ENCODE measurements around the gene APC. TPM values are rescaled to one million over a fixed set of nuclear protein-coding genes. Genes with fewer than 3 reads are reported as not detected.

APC gene
- total RNA-seq, 2 experiments from 2014 or later, result 23.9 to 24.8 TPM

DNA sequence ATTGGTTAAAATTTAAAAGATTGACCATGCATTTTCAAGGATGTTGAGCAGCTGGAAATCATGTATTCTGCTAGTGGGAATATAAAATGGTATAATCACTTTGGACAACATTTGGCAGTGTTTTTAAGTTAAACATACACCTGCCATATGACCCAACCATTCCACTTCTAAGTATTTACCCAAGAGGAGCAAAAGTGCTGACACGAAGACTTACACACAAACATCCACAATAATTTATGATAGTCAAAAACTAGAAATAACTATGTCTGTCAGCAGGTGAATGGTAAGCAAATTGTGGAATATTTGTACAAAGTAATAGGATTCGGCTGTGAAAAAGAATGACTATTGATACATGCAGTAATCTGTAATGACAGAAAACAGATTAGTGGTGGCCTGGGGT is 92.7 kb downstream of the APC start:
- CTCF ChIA-PET, result no interaction called here
- POLR2A ChIA-PET, result no interaction called here

DNA sequence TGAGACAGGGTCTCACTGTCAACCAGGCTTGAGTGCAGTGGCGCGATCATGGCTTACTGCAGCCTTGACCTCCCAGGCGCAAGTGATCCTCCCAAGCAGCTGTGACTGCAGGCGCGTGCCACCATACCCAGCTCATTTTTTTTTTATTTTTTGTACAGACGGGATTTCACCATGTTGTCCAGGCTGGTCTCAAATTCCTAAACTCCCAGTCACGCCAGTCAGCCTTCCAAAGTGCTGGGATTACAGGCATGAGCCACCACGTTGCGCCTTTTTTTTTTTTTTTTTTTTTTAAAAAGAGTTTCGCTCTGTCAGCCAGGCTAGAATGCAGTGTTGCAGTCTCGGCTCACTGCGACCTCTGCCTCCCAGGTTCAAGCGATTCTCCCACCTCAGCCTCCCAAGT is 96.3 kb downstream of the APC start:
- ChIA-PET CTCF (interaction anchor here (1.1 kb wide), 1 partner anchor 14 kb away, joined by 3 read pairs; no protein-coding TSS in a partner anchor), POLR2A (no interaction called here)

DNA sequence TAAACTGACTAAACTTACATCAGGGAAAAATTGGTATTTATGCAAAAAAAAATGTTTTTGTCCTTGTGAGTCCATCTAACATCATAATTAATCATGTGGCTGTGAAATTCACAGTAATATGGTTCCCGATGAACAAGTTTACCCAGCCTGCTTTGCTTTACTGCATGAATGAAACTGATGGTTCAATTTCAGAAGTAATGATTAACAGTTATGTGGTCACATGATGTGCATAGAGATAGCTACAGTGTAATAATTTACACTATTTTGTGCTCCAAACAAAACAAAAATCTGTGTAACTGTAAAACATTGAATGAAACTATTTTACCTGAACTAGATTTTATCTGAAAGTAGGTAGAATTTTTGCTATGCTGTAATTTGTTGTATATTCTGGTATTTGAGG is 106.8 kb downstream of the APC start:
- ChIA-PET CTCF (no interaction called here), POLR2A (no interaction called here)

DNA sequence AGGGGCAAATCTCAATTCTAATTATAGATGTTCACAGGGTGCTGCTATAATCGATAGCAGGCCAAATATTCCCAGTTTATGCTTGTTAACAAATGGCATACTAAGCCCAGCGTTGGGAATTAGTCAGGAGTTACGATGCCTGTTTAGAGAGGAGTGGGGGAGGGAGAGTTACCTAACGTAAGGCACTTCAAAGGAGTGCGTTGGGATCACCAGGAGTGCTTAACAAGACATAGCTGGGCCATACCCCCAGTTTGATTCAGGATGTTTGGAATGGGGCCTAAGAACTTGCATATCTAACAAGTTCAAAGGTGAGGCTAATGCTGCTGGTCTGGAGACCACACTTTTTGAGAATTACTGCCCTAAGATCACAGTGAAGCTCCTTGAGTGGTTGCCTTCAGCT is 108.9 kb downstream of the APC start:
- ChIA-PET POLR2A (no interaction called here), CTCF (no interaction called here)

DNA sequence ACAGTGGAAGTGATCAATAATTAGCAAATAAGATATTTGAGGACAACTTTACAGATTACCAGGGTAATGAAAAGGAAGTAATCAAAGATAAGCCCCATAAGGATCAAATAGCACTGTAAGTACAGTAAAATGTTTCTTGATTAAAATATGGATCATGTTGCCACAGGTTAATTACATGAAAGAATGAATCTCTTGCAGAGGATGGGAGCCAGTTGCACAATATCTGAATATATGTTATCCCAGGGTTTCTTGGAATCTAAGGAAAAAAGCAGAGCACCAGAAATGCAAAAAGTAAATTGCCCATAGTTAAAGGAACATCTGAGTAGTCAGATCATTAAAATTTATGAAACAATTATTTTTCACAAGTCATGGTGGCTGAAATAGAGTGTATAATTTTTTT is 109.6 kb downstream of the APC start:
- ChIA-PET CTCF (no interaction called here), POLR2A (no interaction called here)

DNA sequence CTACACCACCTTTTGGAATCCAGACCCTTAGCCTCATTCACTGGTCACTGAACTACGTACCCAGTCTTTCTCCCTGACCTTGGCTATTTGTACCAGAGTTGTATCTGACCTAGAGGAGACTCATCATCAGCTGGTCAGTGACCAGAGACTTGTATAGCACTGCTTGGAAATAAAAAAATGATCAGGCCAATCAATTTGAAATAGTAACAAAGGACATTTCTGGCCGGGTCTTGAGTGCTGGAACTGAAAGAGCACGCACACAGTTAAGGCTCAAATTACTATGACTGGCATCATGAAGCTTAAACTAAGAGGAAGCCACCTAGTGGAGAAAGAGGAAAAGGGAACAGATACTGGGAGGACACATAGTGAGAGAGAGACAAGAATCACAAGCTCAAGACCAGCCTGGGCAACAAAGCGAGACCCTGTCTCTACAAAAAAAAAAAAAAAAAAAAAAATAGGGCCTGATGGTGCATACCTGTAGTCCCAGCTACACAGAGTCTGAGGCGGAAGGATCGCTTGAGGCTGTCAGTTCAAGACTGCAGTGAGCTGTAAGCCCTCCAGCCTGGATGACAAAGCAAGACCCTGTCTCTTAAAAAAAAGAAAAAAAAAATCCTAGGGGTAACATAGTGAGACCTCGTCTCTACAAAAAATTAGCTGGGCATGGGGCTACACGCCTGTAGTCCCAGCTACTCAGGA is 110.6 kb downstream of the APC start:
- ChIA-PET CTCF (interaction anchor here (0.6 to 1.4 kb wide), 10 partner anchors 13 to 759 kb away, joined by 3 to 7 read pairs (median 3); partner anchors contain the start of gene SRP19), POLR2A (interaction anchor here (0.7 to 1.2 kb wide), 2 partner anchors 13 to 101 kb away, joined by 7 to 11 read pairs; partner anchors contain the start of gene SRP19)

DNA sequence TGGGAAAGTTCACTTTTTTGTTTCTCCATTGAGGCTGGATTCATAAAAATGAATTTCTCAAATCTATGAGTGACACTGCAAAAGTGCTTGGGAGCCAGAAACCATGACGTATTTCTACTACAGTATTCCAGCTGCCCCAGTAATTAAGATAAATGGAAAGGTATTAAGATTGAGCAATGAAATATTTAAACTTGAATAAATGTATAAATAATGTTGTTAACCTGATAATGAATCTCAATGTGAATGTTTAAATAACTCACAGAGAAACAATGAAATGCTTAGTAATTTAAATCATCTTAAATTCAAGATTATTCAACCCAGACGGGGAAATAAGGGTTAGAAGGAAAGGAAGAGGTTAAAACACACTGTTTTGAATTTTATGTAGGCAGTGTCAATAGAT is 112.2 kb downstream of the APC start:
- CTCF ChIA-PET, result no interaction called here
- POLR2A ChIA-PET, result no interaction called here

DNA sequence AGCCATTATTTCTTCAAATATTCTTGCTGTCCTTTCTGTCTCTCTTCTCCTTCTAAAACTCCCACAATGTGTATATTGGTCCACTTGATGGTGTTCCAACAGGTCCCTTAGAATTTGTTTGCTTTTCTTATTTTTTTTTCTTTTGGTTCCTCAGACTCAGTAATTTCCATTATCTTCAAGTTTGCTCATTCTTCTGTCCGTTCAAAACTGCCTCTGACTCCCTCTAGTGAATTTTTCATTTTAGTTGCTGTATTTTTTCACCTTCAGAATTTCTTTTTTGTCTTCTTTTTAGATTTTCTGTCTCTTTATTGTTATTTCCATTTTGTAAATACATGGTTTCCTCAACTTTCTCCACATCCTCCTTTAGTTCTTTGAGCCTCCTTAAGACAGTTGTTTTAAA is 117.0 kb downstream of the APC start:
- CTCF ChIA-PET, result no interaction called here
- POLR2A ChIA-PET, result no interaction called here

DNA sequence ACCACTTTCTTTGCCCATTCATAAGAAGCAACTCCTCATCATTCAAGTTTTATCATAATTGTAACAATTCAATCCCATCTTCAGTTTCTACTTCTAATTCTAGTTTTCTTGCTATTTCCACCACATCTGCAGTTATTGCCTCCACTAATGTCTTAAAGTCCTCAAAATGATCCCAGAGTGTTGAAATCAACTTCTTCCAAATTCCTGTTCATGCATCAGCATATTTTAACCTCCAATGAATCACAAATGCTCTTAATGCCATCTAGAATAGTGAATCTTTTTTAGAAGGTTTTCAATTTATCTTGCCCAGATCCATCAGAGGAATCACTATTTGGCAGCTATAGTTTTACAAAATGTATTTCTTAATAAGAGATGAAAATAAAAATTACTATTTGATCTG is 120.2 kb downstream of the APC start:
- POLR2A ChIA-PET, result no interaction called here
- CTCF ChIA-PET, result interaction anchor here (1.0 kb wide), 1 partner anchor 10 kb away, joined by 3 read pairs; no protein-coding TSS in a partner anchor

DNA sequence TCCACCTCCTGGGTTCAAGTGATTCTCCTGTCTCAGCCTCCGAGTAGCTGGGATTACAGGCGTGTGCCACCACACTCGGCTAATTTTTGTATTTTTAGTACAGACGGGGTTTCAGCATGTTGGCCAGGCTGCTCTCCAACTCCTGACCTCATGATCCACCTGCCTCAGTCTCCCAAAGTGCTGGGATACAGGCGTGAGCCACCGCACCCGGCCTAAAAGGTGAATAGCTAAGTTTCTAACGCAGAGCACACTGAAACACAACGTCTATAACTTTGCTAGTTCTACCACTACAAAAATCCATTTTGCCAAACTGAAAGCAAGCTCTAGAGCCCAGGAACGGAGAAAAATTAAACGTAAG is 122.9 kb downstream of the APC start:
- CTCF ChIA-PET, result interaction anchor here (1.3 to 1.5 kb wide), 2 partner anchors 12 to 64 kb away, joined by 4 to 7 read pairs; no protein-coding TSS in a partner anchor
- POLR2A ChIA-PET, result interaction anchor here (0.6 to 1.7 kb wide), 3 partner anchors 12 to 133 kb away, joined by 3 to 7 read pairs (median 4); partner anchors contain the start of gene DCP2

DNA sequence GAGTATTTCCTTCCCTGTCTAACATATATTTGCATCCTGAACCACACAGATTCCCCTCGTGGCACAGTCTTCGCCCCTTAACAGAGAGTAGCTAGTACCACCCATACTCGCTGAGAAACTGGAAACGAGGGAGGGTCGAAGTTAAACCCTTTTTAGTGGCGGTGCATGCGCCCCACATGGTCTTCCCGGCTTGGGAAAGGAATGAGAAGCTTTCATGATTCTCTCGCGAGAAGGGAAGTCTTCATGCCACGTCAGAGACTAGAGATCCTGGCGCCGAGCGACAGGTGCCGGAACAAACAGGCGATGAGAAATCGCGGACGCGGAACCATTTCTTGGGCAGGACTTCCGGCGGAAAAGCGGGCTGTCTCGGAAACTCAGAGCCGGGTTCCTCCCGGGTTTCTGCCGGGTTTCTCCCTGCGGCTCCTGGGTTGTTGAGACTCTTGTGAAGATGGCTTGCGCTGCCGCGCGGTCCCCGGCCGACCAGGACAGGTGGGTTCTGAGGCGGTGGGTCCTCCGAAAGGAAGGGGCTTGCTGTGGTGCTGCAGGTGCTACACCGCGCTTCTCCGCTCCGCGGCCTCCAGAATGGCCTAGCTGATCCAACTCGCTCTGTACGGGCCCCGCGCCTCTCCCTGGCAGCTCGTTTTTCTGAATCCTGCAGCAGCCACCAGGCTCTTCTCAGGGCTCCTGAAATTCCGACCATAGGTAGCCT is 123.4 kb downstream of the APC start, which contains the start of gene SRP19:
TSS of gene SRP19 (plus strand) at position 359 of the 709 bp plus-strand sequence. CDS start at position 449, 90 bp downstream.
- CTCF ChIA-PET, result interaction anchor here (1.3 to 1.5 kb wide), 2 partner anchors 13 to 63 kb away, joined by 4 to 7 read pairs; no protein-coding TSS in a partner anchor
- POLR2A ChIA-PET, result interaction anchor here (0.6 to 1.7 kb wide), 4 partner anchors 13 to 133 kb away, joined by 3 to 7 read pairs (median 4); partner anchors contain the start of gene DCP2

DNA sequence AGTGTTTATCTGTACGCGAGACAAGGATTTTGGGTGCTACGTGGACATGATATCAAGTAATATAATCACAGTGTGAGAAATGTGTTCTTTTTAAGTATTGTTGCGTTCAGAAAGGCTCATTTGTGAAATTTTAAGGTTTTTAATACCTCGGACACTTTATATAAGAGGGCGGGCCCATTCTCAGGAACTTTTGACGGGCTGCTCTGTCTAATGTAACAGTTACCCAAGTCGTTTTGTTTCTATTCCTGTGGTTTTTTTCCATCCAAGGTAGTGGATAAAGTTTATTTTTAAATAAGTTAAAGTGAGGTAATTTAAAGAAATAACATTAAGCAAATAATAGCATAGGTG is 123.9 kb downstream of the APC start:
- ChIA-PET CTCF (interaction anchor here (1.3 to 1.5 kb wide), 2 partner anchors 13 to 62 kb away, joined by 4 to 7 read pairs; no protein-coding TSS in a partner anchor), POLR2A (interaction anchor here (0.8 to 1.7 kb wide), 2 partner anchors 13 to 23 kb away, joined by 3 to 7 read pairs; no protein-coding TSS in a partner anchor)

DNA sequence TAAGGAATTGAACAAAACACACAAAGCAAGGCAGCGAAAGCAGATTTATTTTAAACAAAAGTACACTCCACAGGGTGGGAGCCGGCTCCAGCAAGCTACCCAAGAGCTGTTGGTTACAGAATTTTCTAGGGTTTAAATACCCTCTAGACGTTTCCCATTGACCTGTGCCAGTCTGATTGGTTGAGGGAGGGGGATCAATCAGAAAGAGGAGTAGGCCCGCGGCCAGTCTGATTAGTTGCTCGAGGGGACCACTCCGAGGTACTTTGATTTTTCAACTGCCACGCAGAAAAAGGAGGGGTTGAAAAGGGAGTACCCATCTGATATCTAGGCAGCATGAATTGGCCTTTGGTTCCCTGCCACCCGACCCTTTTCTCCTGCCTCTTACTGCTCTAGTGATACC is 124.4 kb downstream of the APC start:
- ChIA-PET POLR2A (interaction anchor here (0.8 kb wide), 1 partner anchor 23 kb away, joined by 3 read pairs; no protein-coding TSS in a partner anchor), CTCF (no interaction called here)

DNA sequence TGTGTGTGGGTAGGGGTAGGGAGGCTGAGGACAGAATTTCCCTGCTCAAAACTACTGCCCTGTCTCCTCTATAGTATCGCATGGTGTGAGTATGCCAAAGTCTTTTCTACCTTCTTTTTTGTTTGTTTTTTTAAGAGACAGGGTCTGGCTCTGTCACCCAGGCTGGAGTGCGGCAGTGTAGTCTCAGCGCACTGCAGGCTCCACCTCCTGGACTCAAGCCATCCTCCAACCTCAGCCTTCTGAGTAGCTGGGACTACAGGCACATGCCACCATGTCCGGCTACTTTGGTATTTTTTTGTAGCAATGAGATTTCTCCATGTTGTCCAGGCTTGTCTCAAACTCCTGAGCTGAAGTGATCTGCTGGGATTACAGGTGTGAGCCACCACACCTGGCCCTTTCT is 125.9 kb downstream of the APC start:
- CTCF ChIA-PET, result interaction anchor here (0.9 to 1.4 kb wide), 2 partner anchors 40 to 43 kb away, joined by 3 read pairs; no protein-coding TSS in a partner anchor
- POLR2A ChIA-PET, result no interaction called here

DNA sequence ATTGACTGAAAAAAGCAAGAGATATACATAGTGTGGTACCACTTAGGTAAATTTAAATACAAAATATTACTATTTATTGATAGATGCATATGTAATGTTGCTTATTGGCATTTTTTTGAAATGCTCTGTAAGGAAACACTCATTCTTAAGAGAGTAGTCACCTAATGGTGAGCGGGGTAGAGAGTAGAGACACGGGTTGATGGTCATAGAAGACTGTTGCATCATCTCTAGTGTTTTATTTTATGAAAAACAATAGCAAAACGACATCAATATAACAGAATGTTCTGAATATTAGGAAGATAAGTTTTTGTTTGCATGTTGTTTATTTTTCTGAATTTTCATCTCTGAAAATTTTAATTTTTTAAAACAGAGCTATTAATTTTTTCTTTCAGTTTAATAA is 127.4 kb downstream of the APC start:
- ChIA-PET CTCF (no interaction called here), POLR2A (no interaction called here)

DNA sequence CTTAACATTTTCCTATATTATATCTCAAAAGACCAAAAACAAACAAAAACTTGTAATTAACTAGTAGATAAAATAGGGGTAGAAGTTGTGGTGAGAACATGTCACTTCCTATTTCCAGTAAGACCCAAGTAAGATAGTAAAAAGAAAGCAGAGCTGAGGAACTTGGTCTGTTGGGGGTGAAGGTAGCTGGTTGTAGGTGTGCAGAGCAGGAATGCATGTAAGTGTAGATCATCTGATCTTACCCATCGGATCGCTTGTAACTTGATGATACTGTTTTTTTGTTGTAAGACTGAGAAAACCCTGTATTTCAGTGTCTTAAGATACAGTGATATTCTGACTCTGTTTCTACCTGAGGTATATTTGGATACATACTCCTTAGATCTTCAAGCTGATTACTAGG is 129.1 kb downstream of the APC start:
- POLR2A ChIA-PET, result no interaction called here

DNA sequence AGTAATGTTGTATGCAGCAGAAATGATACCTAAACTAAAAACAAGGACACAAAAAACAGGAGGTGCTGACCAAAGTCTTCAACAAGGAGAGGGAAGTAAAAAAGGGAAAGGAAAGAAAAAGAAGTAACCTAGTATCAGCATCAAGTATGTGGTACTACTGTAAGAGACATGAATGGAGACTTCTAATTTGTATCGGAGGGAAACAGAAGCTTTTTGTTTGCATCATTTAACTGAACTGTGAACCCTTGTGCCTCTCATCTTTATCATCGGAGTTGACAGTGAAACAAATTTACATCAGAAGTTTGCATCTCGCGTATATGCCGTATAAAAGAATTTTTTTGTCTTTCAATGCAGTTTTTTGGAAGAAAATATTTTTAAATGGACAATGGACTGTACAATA is 129.7 kb downstream of the APC start:
- ChIA-PET POLR2A (interaction anchor here (0.8 kb wide), 1 partner anchor 20 kb away, joined by 4 read pairs; no protein-coding TSS in a partner anchor), CTCF (interaction anchor here (1.7 kb wide), 1 partner anchor 54 kb away, joined by 3 read pairs; the partner anchor contains the start of gene REEP5)

More for the DNA sequence above, 129.1 kb downstream of the APC start:
- CTCF ChIA-PET, result no interaction called here

DNA sequence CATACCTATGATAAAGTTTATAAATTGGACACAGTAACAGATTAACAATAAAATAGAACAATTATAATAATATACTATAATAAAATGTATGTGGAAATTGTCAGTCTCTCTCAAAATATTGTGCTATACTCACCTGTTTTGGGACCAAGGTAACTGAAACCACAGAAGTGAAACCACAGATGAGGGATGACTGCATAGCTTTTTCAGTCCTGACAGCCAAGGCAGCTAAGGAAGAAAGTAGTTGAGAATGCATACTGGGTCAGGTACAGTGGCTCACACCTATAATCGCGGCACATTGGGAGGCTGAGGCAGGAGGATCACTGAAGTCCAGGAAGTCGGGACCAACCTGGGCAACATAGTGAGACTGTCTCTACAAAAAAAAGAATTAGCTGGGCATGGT is 132.3 kb downstream of the APC start:
- POLR2A ChIA-PET, result no interaction called here
- CTCF ChIA-PET, result interaction anchor here (0.8 to 1.0 kb wide), 2 partner anchors 22 to 34 kb away, joined by 3 to 5 read pairs; no protein-coding TSS in a partner anchor

DNA sequence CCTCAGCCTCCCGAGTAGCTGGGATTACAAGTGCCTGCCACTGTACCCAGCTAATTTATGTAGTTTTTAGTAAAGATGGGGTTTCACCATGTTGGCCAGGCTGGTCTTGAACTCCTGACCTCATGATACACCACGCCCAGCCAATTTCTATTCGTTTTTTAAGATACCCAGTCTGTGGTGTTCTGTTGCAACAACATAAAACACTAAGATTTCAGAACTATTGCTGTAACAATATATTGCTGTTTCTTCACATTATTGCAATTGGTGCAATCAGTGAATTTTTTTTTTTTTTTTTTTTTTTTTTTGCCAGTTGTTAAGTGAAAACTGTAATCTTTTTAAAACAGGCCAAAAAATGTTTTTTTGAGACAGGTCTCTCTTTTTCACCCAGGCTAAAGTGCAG is 133.3 kb downstream of the APC start:
- POLR2A ChIA-PET, result no interaction called here

DNA sequence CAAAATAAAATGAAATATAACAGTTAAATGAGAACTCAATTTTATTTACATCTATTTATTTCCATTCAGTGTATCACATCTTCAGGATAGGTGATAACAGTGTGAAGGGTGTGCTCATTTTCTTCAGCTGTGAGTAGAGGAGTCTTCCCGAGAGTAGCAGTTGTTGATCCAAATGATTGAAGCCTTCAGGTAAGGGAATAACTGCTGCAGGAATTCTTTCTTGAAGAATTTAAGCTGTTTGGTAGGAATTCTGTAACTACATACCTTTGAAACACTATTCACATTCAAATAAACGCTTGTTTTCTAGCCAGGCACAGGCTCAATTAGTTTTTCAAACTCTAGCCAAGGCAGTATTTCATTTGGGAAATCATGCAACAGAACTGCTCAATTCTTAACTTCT is 138.7 kb downstream of the APC start:
- ChIA-PET CTCF (no interaction called here), POLR2A (no interaction called here)

More for the DNA sequence above, 133.3 kb downstream of the APC start:
- CTCF ChIA-PET, result no interaction called here

DNA sequence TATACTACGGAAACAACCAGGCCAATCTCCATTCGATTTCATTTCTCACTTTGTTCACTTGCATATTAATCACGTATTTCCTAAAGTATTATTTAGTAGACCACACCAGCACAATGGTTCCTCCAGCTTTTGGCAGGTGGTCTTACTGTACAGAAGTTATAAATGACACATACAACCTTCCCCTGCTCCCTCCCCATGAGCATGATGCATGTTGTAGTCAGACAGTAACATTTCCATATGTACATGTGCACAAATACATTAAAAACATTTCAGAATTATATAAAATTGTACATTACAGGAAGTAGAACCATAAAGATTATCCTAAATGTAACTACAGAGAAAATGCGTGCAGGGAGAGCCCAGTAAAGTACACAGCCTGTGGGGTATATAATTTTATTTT is 140.4 kb downstream of the APC start:
- CTCF ChIA-PET, result no interaction called here
- POLR2A ChIA-PET, result no interaction called here
